K562 (cell line): ENCODE results near the gene ANKRD44. TPM values are rescaled to one million over a fixed set of nuclear protein-coding genes. Genes with fewer than 3 reads are reported as not detected.

ENCODE experiments used
- ATAC-seq: fragments of 200-7000 bp; cut with Tn5 transposase; 3 replicates; pipeline ENCODE4 v1.9.1; 2020; ENCODE audit warnings: moderate library complexity
- BruUV-seq: library from RNA; stranded (reverse); fragments of 400-500 nt; replicated peaks from 2 replicates; lab custom pipeline; 2021; lab: Mats Ljungman, UMichigan
- CTCF ChIA-PET: fragments of 300-600 bp; formaldehyde crosslinking; extraction: SDS; loops from one replicate; lab custom pipeline; 2021; ENCODE audit warnings: low intra/inter-chr PET ratio; lab: Yijun Ruan, JAX
- POLR2A ChIA-PET: fragments of 300-600, 350-650 bp; sonication (Branson Sonifier 250); formaldehyde crosslinking; extraction: SDS; loops from one replicate; lab custom pipeline; 2021; ENCODE audit warnings: antibody characterized with exemption, inconsistent platforms; lab: Yijun Ruan, JAX
- DNase-seq, 4 experiments: peaks; one replicate each; pipeline versions ENCODE4 v3.0.0 to v3.0.0-alpha.2; 2011 to 2018; ENCODE audit warnings: low spot score in 3 of 4, mixed read lengths in 3 of 4; ENCODE audit errors: extremely low read depth in 1 of 4
- FAIRE-seq: peaks from 2 replicates; lab custom pipeline; 2011; peaks lifted over from hg19 to GRCh38; lab: Jason Lieb, UNC
- H2AFZ ChIP-seq: 2 replicates; pipeline ENCODE4 v1.6.0; 2011; ENCODE audit warnings: low read depth, low read length, control low read depth, inconsistent platforms
- H3K27ac ChIP-seq: fragments of 200-600 bp; 3 replicates; pipeline ENCODE4 v1.8.0; 2011; ENCODE audit warnings: low read depth, mild to moderate bottlenecking, control low read depth, inconsistent platforms, low read length, moderate library complexity, mixed read lengths; ENCODE audit errors: extremely low read depth
- H3K27me3 ChIP-seq, 2 experiments: fragments of 300-600 bp in 1 of 2; 2 replicates in 1 of 2; 3 replicates in 1 of 2; pipeline versions ENCODE4 v1.6.0 to v1.8.0; 2011; ENCODE audit warnings: inconsistent platforms in 2 of 2, low read length in 2 of 2, mild to moderate bottlenecking in 1 of 2, mixed read lengths in 1 of 2, moderate library complexity in 1 of 2; ENCODE audit not compliant: control insufficient read depth in 2 of 2, insufficient read depth in 2 of 2
- H3K36me3 ChIP-seq: fragments of 300-600 bp; 3 replicates; pipeline ENCODE4 v1.8.0; 2011; ENCODE audit warnings: mild to moderate bottlenecking, low read length, inconsistent platforms; ENCODE audit not compliant: control insufficient read depth, insufficient read depth
- H3K4me1 ChIP-seq, 2 experiments: fragments of 200-600 bp in 1 of 2; replicated peaks in 1 of 2; 2 replicates in 1 of 2; 3 replicates in 1 of 2; pipeline versions ENCODE4 v1.5.1 to v1.8.0; 2011; ENCODE audit warnings: inconsistent platforms in 2 of 2, low read length in 2 of 2, mild to moderate bottlenecking in 1 of 2, mixed read lengths in 1 of 2, moderate library complexity in 1 of 2; ENCODE audit not compliant: control insufficient read depth in 2 of 2, insufficient read depth in 2 of 2
- H3K4me2 ChIP-seq: 2 replicates; pipeline ENCODE4 v1.6.1; 2011; ENCODE audit warnings: low read length, control low read depth, inconsistent platforms, mixed read lengths; ENCODE audit not compliant: insufficient read depth
- H3K4me3 ChIP-seq: fragments of 200-600 bp; sonication (generic), shearing (Covaris generic); 2 replicates; pipeline ENCODE4 v1.5.1; 2016; ENCODE audit warnings: control low read depth, inconsistent platforms
- H3K79me2 ChIP-seq: fragments of 200-600 bp; 3 replicates; pipeline ENCODE4 v1.8.0; 2011; ENCODE audit warnings: low read length, inconsistent platforms; ENCODE audit not compliant: control insufficient read depth, insufficient read depth
- H3K9ac ChIP-seq, 2 experiments: 2 replicates each; pipeline versions ENCODE4 v1.6.0 to v1.6.1; 2011; ENCODE audit warnings: low read depth in 2 of 2, low read length in 2 of 2, control low read depth in 1 of 2, inconsistent platforms in 1 of 2, mild to moderate bottlenecking in 1 of 2, mixed read lengths in 1 of 2; ENCODE audit not compliant: insufficient read depth in 1 of 2
- H3K9me1 ChIP-seq: one replicate; pipeline ENCODE4 v1.6.0; 2011; ENCODE audit warnings: inconsistent platforms, mild to moderate bottlenecking, low read length, moderate library complexity; ENCODE audit not compliant: control insufficient read depth, insufficient read depth
- H3K9me3 ChIP-seq: replicated peaks from 2 replicates; pipeline ENCODE4 v1.5.1; 2011; ENCODE audit warnings: low read depth, low read length, inconsistent platforms; ENCODE audit not compliant: control insufficient read depth, insufficient read depth
- H4K20me1 ChIP-seq: replicated peaks from 2 replicates; pipeline ENCODE4 v1.6.1; 2011; ENCODE audit warnings: low read length, inconsistent platforms, mixed read lengths; ENCODE audit not compliant: control insufficient read depth, insufficient read depth
- CREM ChIP-seq: IDR thresholded peaks from 2 replicates; pipeline ENCODE4 v1.6.1; 2014; ENCODE audit warnings: antibody characterized with exemption, low read depth
- GATA2 ChIP-seq: sonication (generic); formaldehyde crosslinking; IDR thresholded peaks from 2 replicates; pipeline ENCODE4 v1.4.0; 2020; ENCODE audit warnings: mild to moderate bottlenecking, missing genetic modification reagents
- JUN ChIP-seq, 2 experiments: sonication (generic) in 1 of 2; formaldehyde crosslinking in 1 of 2; IDR thresholded peaks; 2 replicates each; pipeline versions ENCODE4 v1.6.1 to v1.8.0; 2012 to 2022; ENCODE audit warnings: borderline replicate concordance in 2 of 2, mild to moderate bottlenecking in 2 of 2, improper control_type of control experiment in 1 of 2, low read depth in 1 of 2, low read length in 1 of 2, missing genetic modification reagents in 1 of 2
- MIER1 ChIP-seq: fragments of 450-650 bp; IDR thresholded peaks from 2 replicates; pipeline ENCODE4 v1.6.1; 2016; ENCODE audit warnings: antibody characterized with exemption, mild to moderate bottlenecking, low read depth
- MYC ChIP-seq, 2 experiments: fragments of 250-450 bp in 1 of 2; sonication (Bioruptor Pico) in 1 of 2; IDR thresholded peaks; 2 replicates each; pipeline versions ENCODE4 v1.5.1 to v1.6.1; 2012 to 2021; ENCODE audit warnings: low read depth in 2 of 2, borderline replicate concordance in 1 of 2, improper control_type of control experiment in 1 of 2, low read length in 1 of 2, mild to moderate bottlenecking in 1 of 2, moderate library complexity in 1 of 2
- SNIP1 ChIP-seq: fragments of 450-650 bp; IDR thresholded peaks from 2 replicates; pipeline ENCODE4 v1.7.1; 2017; ENCODE audit warnings: low read depth, mild to moderate bottlenecking
- WGBS: fragments of 100-300 bp; shearing (Covaris generic); methylation state at CpG from one replicate; pipeline ENCODE4 v1.1.6; 2016; ENCODE audit warnings: low coverage, mixed read lengths; ENCODE audit not compliant: insufficient coverage; ENCODE audit errors: missing lambda C conversion rate; 5-methylcytosine and 5-hydroxymethylcytosine counted together
- in situ Hi-C: fragments of 300-500 bp; cut with MboI; formaldehyde crosslinking; loops from 4 replicates; pipeline ENCODE4 v1.15.0; 2018; ENCODE audit warnings: inconsistent platforms, mixed read lengths
- intact Hi-C: fragments of 100-400 bp; cut with micrococcal nuclease; formaldehyde crosslinking; loops from 2 replicates; pipeline ENCODE4 v1.14.2; 2022
- polyA plus RNA-seq, 8 experiments: library from polyadenylated mRNA; depleted of rRNA in 4 of 8; stranded (reverse) in 5 of 8; unstranded in 3 of 8; fragments of >200 nt; fragmentation: Nextera tagmentation in 2 of 8; fragmentation: Illumina TruSeq in 1 of 8; extraction: Ambion mirVana in 2 of 8; extraction: Trizol in 1 of 8; gene quantifications; 2 replicates each; pipeline versions ENCODE4 v1.2.1 to v1.2.3, GENCODE V29; 2011 to 2014; ENCODE audit warnings: inconsistent platforms in 1 of 8, missing spikeins in 1 of 8
- total RNA-seq, 7 experiments: library from RNA; depleted of rRNA in 6 of 7; stranded (reverse); fragments of >200 nt in 6 of 7; fragmentation: Illumina TruSeq in 2 of 7; extraction: Trizol in 2 of 7; gene quantifications; 2 replicates each; pipeline versions ENCODE4 v1.2.1 to v1.2.3, GENCODE V29; 2011 to 2021; ENCODE audit warnings: low replicate concordance in 1 of 7
- TF ChIP-seq, protein P1 (sequence below), 3 experiments: fragments of 200-800 bp in 1 of 3; fragments of 250-450 bp in 1 of 3; fragments of 450-650 bp in 1 of 3; sonication (Bioruptor Pico) in 1 of 3; sonication (Bioruptor generic) in 1 of 3; formaldehyde crosslinking in 1 of 3; IDR thresholded peaks; 2 replicates each; pipeline versions ENCODE4 v1.6.1 to v1.8.0; 2016 to 2022; ENCODE audit warnings: mild to moderate bottlenecking in 2 of 3, missing genetic modification characterization in 2 of 3, missing compliant biosample characterization in 1 of 3, moderate library complexity in 1 of 3
- TF ChIP-seq, protein P2 (sequence below): fragments of 250-450 bp; sonication (Bioruptor Pico); IDR thresholded peaks from 2 replicates; pipeline ENCODE4 v1.8.0; 2021; ENCODE audit warnings: moderate library complexity, mild to moderate bottlenecking, inconsistent platforms
- TF ChIP-seq, protein P3 (sequence below): IDR thresholded peaks from 2 replicates; pipeline ENCODE4 v1.6.1; 2011; ENCODE audit warnings: borderline replicate concordance, low read depth, mild to moderate bottlenecking, moderate library complexity, low read length; ENCODE audit not compliant: insufficient read depth, poor library complexity, severe bottlenecking

Gene ANKRD44
- total and polyA plus RNA-seq, 9 of the 15 experiments (the other 6 are each of a cell fraction or from before 2014, with no cell fraction given): 0.03 to 0.64 (median 0.07) TPM; not detected in 3

DNA sequence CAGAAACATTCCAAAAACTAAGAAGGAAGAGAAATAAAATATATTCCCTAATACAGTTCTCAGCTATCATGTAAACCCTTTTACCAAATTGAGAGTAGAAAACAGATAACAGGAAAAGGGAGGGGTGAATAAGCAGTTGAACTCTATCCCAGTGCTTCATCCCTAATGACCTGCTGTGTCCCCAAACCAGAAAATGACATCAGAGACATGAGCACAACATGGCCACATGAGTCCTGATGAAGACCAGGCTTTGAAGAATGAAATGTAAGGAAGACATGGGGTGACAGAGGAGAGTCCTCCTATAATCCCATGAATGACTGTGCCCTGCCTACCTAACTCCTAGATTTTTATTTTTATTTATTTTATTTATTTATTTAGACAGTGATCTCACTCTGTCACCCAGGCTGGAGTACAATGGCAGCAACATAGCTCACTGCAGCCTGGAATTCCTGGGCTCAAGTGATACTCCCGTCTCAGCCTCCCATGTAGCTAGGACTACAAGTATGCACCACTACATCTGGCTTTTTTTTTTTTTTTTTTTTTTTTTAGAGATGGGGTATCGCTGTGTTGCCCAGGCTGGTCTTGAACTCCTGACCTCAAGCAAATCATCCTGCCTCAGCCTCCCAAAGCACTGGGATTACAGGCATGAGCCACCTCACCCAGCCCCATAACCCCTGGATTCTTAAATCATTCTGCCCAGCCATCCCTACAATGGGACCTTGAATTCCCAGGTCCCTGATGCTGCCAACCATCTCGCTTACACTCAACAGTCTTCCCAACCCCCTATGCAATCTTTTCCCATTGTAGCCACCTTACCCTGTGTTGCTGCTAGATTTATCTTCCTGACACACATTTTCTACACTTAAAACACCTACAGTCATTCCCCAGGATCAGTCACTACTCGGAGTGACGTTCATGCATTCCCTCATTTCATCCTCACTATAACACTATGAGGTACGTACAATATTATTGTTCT, 64.5 kb downstream of the ANKRD44 start (continued):
- TF ChIP-seq, protein P1, sequence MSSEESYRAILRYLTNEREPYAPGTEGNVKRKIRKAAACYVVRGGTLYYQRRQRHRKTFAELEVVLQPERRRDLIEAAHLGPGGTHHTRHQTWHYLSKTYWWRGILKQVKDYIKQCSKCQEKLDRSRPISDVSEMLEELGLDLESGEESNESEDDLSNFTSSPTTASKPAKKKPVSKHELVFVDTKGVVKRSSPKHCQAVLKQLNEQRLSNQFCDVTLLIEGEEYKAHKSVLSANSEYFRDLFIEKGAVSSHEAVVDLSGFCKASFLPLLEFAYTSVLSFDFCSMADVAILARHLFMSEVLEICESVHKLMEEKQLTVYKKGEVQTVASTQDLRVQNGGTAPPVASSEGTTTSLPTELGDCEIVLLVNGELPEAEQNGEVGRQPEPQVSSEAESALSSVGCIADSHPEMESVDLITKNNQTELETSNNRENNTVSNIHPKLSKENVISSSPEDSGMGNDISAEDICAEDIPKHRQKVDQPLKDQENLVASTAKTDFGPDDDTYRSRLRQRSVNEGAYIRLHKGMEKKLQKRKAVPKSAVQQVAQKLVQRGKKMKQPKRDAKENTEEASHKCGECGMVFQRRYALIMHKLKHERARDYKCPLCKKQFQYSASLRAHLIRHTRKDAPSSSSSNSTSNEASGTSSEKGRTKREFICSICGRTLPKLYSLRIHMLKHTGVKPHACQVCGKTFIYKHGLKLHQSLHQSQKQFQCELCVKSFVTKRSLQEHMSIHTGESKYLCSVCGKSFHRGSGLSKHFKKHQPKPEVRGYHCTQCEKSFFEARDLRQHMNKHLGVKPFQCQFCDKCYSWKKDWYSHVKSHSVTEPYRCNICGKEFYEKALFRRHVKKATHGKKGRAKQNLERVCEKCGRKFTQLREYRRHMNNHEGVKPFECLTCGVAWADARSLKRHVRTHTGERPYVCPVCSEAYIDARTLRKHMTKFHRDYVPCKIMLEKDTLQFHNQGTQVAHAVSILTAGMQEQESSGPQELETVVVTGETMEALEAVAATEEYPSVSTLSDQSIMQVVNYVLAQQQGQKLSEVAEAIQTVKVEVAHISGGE (CRISPR knock-in tag; IDR thresholded peaks at IDR 0.05): no peak
- TF ChIP-seq, all 486 proteins: peak for 0

DNA sequence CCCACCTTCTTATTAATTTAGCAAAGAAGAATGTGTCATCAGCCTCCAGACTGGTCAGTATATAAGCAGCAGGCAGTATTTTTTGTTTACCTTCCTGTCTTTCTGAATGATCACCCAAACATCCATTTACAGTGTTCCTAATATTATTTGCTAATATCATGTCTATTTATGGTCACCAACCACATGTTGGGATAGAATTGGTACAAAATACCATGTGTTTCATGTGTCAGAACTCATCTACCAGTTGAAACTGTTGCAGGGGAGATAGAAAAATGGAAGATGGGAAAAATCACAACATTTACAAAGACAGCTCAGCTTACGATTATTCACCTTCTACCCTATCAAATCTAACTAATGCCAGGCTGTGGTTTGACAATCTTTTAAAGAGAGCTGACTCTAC, 66.2 kb downstream of the ANKRD44 start:
- ChIA-PET POLR2A (interaction anchor here (0.7 kb wide), 1 partner anchor 145 kb away, joined by 3 read pairs; no protein-coding TSS in a partner anchor), CTCF (no interaction called here)
- FAIRE-seq: no peak
- in situ Hi-C loops (no loop called here), intact Hi-C loops (no loop called here)
- Histone ChIP-seq H3K36me3 (no peaks in the 10 kb centered on the region), H2AFZ (no peak overlapping the region), H3K4me2 (no peak overlapping the region), H3K27me3 (no peaks in the 10 kb centered on the region), H3K4me1 (no peaks in the 10 kb centered on the region), H4K20me1 (no peaks in the 10 kb centered on the region), H3K27ac (no peak overlapping the region), H3K9me1 (no peaks in the 10 kb centered on the region), H3K9me3 (no peaks in the 10 kb centered on the region), H3K9ac (no peak overlapping the region), H3K4me3 (no peak overlapping the region), H3K79me2 (no peaks in the 10 kb centered on the region)
- ATAC-seq: no peak
- WGBS: 0% methylated on average over 1 of the region's 1 CpG
- no TSS peak for BruUV-seq
- DNase-seq: no peak
- TF ChIP-seq, protein P2, sequence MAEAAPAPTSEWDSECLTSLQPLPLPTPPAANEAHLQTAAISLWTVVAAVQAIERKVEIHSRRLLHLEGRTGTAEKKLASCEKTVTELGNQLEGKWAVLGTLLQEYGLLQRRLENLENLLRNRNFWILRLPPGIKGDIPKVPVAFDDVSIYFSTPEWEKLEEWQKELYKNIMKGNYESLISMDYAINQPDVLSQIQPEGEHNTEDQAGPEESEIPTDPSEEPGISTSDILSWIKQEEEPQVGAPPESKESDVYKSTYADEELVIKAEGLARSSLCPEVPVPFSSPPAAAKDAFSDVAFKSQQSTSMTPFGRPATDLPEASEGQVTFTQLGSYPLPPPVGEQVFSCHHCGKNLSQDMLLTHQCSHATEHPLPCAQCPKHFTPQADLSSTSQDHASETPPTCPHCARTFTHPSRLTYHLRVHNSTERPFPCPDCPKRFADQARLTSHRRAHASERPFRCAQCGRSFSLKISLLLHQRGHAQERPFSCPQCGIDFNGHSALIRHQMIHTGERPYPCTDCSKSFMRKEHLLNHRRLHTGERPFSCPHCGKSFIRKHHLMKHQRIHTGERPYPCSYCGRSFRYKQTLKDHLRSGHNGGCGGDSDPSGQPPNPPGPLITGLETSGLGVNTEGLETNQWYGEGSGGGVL (CRISPR knock-in tag): no peak
- TF ChIP-seq CREM: no peak
- TF ChIP-seq SNIP1: no peak
- TF ChIP-seq MIER1: no peak
- no peak for TF ChIP-seq GATA2 (CRISPR knock-in tag)
- no peak for TF ChIP-seq MYC (IDR thresholded peaks at IDR 0.05; ENCODE audit: low read depth, low read length)
- no peak for TF ChIP-seq MYC (CRISPR knock-in tag; IDR thresholded peaks at IDR 0.05; ENCODE audit: borderline replicate concordance, low read depth)
- TF ChIP-seq JUN (IDR thresholded peaks at IDR 0.05; ENCODE audit: borderline replicate concordance, low read depth, low read length): no peak
- TF ChIP-seq JUN (CRISPR knock-in tag; IDR thresholded peaks at IDR 0.05; ENCODE audit: borderline replicate concordance): no peak
- TF ChIP-seq, protein P3, sequence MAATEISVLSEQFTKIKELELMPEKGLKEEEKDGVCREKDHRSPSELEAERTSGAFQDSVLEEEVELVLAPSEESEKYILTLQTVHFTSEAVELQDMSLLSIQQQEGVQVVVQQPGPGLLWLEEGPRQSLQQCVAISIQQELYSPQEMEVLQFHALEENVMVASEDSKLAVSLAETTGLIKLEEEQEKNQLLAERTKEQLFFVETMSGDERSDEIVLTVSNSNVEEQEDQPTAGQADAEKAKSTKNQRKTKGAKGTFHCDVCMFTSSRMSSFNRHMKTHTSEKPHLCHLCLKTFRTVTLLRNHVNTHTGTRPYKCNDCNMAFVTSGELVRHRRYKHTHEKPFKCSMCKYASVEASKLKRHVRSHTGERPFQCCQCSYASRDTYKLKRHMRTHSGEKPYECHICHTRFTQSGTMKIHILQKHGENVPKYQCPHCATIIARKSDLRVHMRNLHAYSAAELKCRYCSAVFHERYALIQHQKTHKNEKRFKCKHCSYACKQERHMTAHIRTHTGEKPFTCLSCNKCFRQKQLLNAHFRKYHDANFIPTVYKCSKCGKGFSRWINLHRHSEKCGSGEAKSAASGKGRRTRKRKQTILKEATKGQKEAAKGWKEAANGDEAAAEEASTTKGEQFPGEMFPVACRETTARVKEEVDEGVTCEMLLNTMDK: no peak
